ENCODE measurements around the gene ARHGEF11.

The ARHGEF11 gene

GRCh38 chr1:157050836-157051235, 5.3 kb upstream of the ARHGEF11 start:
- DNase-seq (ENCODE audit: low read depth): no peak

- DNase-seq (ENCODE audit: low read depth): no peak
These were observed 1.5 kb upstream of the ARHGEF11 start for GRCh38 chr1:157047062-157047410.

- DNase-seq (ENCODE audit: low read depth): no peak
These were observed 1.2 kb downstream of the ARHGEF11 start for GRCh38 chr1:157044326-157044725.

- no peak for DNase-seq (ENCODE audit: low read depth)
These were observed 1.9 kb downstream of the ARHGEF11 start for GRCh38 chr1:157043685-157044084.

DNA sequence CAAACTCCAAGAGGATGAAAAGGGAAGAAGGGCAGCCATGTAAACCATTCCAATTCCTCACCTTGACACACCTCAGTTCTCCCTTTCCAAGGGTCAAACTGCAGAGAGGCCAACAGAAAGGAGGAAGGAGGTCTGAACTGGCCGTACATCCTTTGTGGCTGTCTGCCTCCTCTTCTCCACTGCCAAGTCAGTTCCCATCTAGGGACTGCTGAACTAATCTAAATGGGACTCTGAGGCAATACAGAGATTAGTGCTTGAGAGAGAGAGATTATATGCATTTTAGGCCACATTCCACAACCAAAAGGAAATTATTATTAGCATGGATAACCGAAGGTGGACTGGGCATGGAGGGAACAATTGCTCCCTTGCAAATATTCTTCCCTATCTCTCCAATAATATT, 2.7 kb downstream of the ARHGEF11 start:
- DNase-seq (ENCODE audit: low read depth): no peak

DNA sequence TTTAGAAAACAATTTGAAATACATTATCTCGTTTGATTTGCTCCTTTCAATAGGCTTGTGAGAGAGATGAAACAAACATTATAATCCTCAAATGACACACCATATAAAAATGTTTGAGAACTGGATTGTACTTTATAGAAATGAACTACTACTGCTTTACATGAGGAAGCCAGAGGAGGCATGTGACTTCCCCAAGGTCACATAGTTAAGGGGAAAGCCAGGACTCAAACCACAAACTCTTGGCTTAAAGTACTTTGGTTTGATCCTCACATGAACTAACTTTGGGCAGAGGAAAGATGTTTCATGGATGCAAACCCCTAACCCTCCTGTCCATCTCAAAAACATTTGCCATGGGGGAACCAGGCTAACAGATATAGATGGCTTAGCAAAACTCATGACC, 4.7 kb downstream of the ARHGEF11 start:
- DNase-seq (ENCODE audit: low read depth): no peak

- no peak for DNase-seq (ENCODE audit: low read depth)
These were observed 10.4 kb downstream of the ARHGEF11 start for GRCh38 chr1:157035121-157035520.

DNA sequence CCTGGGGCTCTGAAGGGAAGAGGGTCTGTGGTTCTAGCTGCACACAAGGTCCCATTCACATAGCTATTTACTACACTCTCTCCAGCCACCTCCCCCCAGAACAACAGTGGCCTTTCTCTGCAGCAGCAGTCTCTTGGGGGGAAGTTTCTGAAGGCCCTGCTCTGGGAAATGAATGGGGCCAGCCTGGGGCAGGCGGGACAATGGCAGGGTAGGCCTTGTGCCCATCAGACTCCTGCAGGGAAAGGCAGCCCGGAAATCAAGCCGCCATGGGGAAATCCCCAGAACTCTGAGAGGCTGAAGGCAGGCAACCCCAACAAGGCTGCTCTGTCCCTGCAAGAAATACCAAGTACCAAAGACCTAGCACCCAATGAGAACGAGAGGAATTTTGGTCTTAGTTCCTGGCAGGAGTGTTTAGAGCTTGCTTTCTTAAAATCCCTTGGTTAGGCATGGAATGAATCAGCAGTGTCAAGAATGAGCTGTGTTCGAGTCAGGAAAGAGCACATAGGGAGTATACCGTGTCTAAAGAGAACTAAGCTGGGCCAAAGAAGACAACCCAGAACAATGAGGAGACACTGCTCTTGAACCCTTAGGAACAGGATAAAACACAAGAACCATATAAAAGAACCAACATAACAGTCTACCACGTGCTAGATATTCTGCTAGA, 11.3 kb downstream of the ARHGEF11 start:
- no peak for DNase-seq (ENCODE audit: low read depth)

DNA sequence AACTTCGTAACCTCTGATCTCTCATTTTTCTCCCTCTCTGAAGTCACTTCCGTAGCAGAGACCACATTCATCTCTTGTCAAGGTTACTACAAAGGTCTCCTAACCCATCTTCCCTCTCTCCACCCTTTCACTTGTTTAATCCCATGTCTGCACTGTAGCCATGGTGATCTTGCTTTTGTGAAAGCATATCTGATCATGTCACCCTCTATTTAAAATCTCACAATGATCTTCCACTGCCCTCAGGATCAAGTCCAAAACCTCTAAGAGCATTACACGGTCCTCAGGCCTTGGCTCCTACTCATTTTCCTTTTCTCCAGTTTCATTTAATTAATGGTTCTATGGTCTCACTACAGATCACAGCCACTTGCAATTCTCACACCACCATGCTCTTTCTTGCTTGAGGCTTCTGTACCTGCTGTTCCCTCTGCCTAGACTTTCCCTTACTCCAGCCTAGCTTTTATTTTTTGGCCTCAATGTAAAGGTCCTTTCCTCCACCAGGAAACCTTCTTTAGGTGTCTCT, 12.1 kb downstream of the ARHGEF11 start:
- no peak for DNase-seq (ENCODE audit: low read depth)

GRCh38 chr1:157032303-157032702, 13.2 kb downstream of the ARHGEF11 start:
- no peak for DNase-seq (ENCODE audit: low read depth)

DNA sequence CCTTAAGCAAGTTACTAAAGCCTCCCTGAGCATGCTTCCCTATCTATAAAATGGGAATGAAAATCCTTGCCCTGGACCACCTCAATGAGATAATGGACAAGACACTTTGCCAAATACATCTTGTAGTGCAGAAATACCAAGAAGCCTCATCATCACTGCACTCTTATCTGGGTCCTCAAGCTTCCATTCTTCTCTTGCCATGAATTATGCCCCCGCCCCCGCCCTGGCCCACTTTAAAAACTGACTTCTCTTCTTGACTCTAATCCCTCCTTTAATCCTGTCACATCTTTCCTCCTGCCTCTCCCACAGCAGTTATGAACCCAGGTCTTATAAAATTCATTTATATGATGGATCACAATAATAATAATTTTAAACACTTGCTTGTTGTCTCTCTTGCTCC, 14.8 kb downstream of the ARHGEF11 start:
- DNase-seq (ENCODE audit: low read depth): no peak

- DNase-seq (ENCODE audit: low read depth): no peak
These were observed 16.9 kb downstream of the ARHGEF11 start for GRCh38 chr1:157028674-157029073.

DNA sequence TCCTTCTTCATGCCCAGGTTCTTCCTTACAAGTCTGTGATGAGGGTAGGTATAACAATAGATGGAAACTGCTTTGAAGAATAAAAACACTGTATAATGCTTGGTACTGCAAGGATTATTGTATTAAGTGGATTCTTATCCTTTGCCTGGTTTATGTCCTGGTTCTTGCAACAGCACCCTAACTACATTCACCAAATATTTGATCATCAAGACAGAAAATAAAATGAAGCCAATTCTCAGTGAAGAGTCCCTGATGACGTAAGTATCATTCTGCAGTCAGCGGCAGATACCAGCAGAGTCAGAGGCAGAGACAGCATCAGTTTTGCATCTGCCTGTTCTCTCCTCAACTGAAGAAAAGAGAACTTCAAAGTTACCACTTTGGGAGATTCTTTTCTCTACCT, 19.7 kb downstream of the ARHGEF11 start:
- peak; percentile 47 for DNase-seq (ENCODE audit: low read depth)

GRCh38 chr1:157025385-157025784, 20.2 kb downstream of the ARHGEF11 start:
- no peak for DNase-seq (ENCODE audit: low read depth)

GRCh38 chr1:157021688-157022087, 23.9 kb downstream of the ARHGEF11 start:
- DNase-seq (ENCODE audit: low read depth): no peak

DNA sequence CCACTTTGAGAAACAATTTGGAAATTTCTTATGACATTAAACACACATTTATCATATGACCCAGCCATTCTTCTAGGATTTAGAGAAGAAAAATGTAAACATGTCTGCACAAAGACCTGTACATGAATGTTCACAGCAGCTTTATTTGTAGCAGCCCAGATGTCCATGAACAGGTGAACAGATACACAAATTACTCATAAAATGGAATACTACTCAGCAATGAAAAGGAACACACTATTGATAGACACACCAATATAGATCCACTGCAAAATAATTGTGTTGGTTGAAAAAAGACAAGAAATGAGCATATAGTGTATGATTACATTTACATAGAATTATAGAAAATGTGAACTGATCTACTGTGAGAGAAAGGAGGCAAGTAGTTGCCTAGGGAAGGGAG, 26.1 kb downstream of the ARHGEF11 start:
- no peak for DNase-seq (ENCODE audit: low read depth)

- DNase-seq (ENCODE audit: low read depth): no peak
These were observed 33.7 kb downstream of the ARHGEF11 start for GRCh38 chr1:157011845-157012244.

- DNase-seq (ENCODE audit: low read depth): no peak
These were observed 37.0 kb downstream of the ARHGEF11 start for GRCh38 chr1:157008502-157008901.

GRCh38 chr1:157007306-157007705, 38.2 kb downstream of the ARHGEF11 start:
- DNase-seq (ENCODE audit: low read depth): no peak

- no peak for DNase-seq (ENCODE audit: low read depth)
These were observed 38.9 kb downstream of the ARHGEF11 start for GRCh38 chr1:157006676-157007075.

DNA sequence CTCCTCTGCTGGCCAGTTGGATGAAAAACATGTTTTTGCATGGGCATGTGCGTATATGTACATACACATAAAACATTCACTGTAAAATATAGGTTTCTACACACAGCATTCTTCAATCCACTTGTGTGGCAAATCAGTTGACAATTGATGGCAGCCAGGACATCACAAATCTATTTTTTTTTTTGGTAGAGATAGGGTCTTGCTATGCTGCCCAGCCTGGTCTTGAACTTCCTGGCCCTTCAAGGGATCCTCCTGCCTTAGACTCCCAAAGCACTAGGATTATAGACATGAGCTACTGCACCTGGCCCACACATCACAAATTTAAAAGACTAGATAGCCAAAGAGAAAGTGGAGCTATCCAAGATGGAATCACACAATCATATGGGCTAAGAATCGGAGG, 39.6 kb downstream of the ARHGEF11 start:
- no peak for DNase-seq (ENCODE audit: low read depth)

DNA sequence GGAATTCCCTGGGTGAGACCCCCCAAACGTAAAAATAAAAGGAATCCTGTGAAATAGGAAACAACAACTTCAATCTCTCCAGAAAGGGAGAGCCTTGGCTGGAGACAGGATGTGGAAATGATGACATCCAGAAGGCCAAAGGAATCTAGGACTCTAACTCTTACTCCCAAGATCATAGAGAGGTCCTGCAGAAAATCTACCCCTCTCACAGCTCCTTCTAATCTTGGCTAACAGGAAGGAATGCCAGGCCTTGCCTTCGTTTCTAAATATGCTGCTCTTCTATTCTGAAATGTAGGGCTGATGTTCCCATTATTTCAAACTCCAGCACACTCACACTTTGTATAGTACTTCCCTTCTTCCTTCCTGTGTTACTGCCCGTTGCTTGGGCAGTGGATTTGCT, 40.7 kb downstream of the ARHGEF11 start:
- no peak for DNase-seq (ENCODE audit: low read depth)

GRCh38 chr1:157004327-157004726, 41.2 kb downstream of the ARHGEF11 start:
- DNase-seq (ENCODE audit: low read depth): no peak

DNA sequence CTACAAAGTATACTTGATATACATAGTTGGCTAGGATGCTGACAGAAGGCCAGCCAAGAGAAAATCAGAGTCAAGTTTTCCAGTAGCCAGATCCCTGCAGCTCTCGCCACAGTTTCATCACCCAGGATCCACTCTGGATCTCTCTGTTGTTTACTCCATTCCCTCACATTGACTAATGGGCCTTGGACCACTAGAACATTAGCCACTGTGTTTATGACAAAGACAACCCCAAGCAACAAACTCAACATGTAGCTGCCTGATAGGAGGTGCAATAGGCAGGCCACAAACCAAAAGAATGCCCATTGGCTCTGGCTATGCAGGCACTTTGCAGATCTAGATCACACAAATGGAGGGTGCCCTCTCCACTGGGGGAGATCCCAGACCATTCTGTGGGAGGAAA, 44.2 kb downstream of the ARHGEF11 start:
- no peak for DNase-seq (ENCODE audit: low read depth)

All from GM04503 (cell line).